ENCODE results near the gene KCNN3.
"Not testable (repeated sequence)": the region's sequence is repeated elsewhere in the genome, so short reads cannot be mapped to it uniquely, and the experiment has no call there.

Gene KCNN3

GRCh38 chr1:154870115-154870571 lies at the start of gene KCNN3:
TSS of gene KCNN3 (minus strand) at chr1:154870281. CDS start at chr1:154869964, 317 bp downstream.
- peak; percentile 95 for DNase-seq (ENCODE audit: low spot score)

- no peak for DNase-seq (ENCODE audit: low spot score)
Measured at GRCh38 chr1:154913273-154913672, 43.2 kb upstream of the KCNN3 start.

GRCh38 chr1:154912755-154913154 lies 42.7 kb upstream of the KCNN3 start:
- DNase-seq (ENCODE audit: low spot score), result no peak

GRCh38 chr1:154911691-154912550 lies 41.8 kb upstream of the KCNN3 start:
- no peak for DNase-seq (ENCODE audit: low spot score)

- DNase-seq (ENCODE audit: low spot score), result no peak
Measured at GRCh38 chr1:154910851-154911250, 40.8 kb upstream of the KCNN3 start.

GRCh38 chr1:154908937-154909336 lies 38.9 kb upstream of the KCNN3 start:
- DNase-seq (ENCODE audit: low spot score), result no peak

- DNase-seq (ENCODE audit: low spot score), result not testable (repeated sequence)
Measured at GRCh38 chr1:154908129-154908528, 38.0 kb upstream of the KCNN3 start.

GRCh38 chr1:154906621-154907081 lies 36.6 kb upstream of the KCNN3 start:
- DNase-seq (ENCODE audit: low spot score), result no peak

- DNase-seq (ENCODE audit: low spot score), result no peak
Measured at GRCh38 chr1:154902938-154903566, 33.0 kb upstream of the KCNN3 start.

GRCh38 chr1:154901591-154901990 lies 31.5 kb upstream of the KCNN3 start:
- DNase-seq (ENCODE audit: low spot score), result no peak

GRCh38 chr1:154899041-154899440 lies 29.0 kb upstream of the KCNN3 start:
- DNase-seq (ENCODE audit: low spot score), result no peak

GRCh38 chr1:154896771-154897286 lies 26.7 kb upstream of the KCNN3 start:
- no peak for DNase-seq (ENCODE audit: low spot score)

- no peak for DNase-seq (ENCODE audit: low spot score)
Measured at GRCh38 chr1:154895798-154896197, 25.7 kb upstream of the KCNN3 start.

- no peak for DNase-seq (ENCODE audit: low spot score)
Measured at GRCh38 chr1:154891452-154891851, 21.4 kb upstream of the KCNN3 start.

GRCh38 chr1:154888757-154889156 lies 18.7 kb upstream of the KCNN3 start:
- no peak for DNase-seq (ENCODE audit: low spot score)

GRCh38 chr1:154886281-154887015 lies 16.4 kb upstream of the KCNN3 start:
- DNase-seq (ENCODE audit: low spot score), result no peak

GRCh38 chr1:154884869-154885701 lies 15.0 kb upstream of the KCNN3 start:
- no peak for DNase-seq (ENCODE audit: low spot score)

GRCh38 chr1:154883919-154884868 lies 14.1 kb upstream of the KCNN3 start:
- no peak for DNase-seq (ENCODE audit: low spot score)

- DNase-seq (ENCODE audit: low spot score), result no peak
Measured at GRCh38 chr1:154881820-154882535, 11.9 kb upstream of the KCNN3 start.

GRCh38 chr1:154880671-154881070 lies 10.6 kb upstream of the KCNN3 start:
- DNase-seq (ENCODE audit: low spot score), result no peak
